ENCODE data around the gene MTERF4. TPM values are rescaled to one million over a fixed set of nuclear protein-coding genes. Genes with fewer than 3 reads are reported as not detected.

MTERF4 gene, protein sequence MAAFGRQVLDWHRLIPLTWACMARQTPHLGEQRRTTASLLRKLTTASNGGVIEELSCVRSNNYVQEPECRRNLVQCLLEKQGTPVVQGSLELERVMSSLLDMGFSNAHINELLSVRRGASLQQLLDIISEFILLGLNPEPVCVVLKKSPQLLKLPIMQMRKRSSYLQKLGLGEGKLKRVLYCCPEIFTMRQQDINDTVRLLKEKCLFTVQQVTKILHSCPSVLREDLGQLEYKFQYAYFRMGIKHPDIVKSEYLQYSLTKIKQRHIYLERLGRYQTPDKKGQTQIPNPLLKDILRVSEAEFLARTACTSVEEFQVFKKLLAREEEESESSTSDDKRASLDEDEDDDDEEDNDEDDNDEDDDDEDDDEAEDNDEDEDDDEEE
- total RNA-seq = 50.2 TPM

DNA sequence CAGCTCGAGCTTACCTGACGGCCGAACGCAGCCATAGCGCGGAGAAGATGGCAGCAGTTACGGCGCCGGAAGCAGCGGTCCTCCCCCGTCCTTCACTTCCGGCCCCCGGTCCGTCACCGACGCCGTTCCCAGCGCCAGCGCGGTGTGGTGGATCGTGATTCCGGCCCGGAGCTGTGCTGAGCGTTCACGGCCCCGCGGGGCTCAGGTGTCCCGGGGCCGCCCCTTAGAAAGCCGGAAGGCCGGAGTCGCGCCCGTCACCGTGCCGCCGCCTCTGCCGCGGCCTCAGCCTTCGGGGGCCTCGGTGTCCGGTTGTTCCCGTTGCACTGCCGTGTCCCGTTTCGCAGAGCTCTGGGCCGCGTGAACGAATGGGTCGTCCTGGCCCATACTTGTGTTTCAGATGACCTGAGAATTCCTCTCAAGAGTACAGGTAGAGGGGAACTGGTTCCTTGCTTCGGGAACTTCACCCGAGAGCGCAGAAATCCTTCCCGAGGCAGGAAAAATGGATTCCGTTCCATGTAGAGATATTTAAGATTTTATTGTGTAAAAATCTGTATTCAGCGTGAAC lies at the start of gene MTERF4:
MTERF4 (minus strand) TSS at position 49 of the 565 bp plus-strand sequence; CDS start at position 35, 14 bp downstream.
- TF ChIP-seq, protein P1, sequence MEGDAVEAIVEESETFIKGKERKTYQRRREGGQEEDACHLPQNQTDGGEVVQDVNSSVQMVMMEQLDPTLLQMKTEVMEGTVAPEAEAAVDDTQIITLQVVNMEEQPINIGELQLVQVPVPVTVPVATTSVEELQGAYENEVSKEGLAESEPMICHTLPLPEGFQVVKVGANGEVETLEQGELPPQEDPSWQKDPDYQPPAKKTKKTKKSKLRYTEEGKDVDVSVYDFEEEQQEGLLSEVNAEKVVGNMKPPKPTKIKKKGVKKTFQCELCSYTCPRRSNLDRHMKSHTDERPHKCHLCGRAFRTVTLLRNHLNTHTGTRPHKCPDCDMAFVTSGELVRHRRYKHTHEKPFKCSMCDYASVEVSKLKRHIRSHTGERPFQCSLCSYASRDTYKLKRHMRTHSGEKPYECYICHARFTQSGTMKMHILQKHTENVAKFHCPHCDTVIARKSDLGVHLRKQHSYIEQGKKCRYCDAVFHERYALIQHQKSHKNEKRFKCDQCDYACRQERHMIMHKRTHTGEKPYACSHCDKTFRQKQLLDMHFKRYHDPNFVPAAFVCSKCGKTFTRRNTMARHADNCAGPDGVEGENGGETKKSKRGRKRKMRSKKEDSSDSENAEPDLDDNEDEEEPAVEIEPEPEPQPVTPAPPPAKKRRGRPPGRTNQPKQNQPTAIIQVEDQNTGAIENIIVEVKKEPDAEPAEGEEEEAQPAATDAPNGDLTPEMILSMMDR (IDR thresholded peaks at IDR 0.05) = no peak
- Histone ChIP-seq H3K9me3 (no peaks in the 10 kb centered on the region), H3K27me3 (no peaks in the 10 kb centered on the region), H3K36me3 (peaks cover 5 to 23% of the 10 kb centered on the region in 2 donors), H3K4me1 (peaks cover 6 to 10% of the 10 kb centered on the region in 2 donors), H3K27ac (peak within 1 kb of the TSS; percentile 84 to 85), H3K4me3 (peak within 1 kb of the TSS; percentile 80 to 85)
- intact Hi-C loops (cut with DNase I) = loop anchor here (2.0 to 5.0 kb wide), 4 partner anchors 50 to 212 kb away; partner anchors contain the start of genes HDLBP, PPP1R7 and SEPTIN2
- DNase-seq (ENCODE audit: low spot score in 2 of 2) = peak; percentile 52 to 91

DNA sequence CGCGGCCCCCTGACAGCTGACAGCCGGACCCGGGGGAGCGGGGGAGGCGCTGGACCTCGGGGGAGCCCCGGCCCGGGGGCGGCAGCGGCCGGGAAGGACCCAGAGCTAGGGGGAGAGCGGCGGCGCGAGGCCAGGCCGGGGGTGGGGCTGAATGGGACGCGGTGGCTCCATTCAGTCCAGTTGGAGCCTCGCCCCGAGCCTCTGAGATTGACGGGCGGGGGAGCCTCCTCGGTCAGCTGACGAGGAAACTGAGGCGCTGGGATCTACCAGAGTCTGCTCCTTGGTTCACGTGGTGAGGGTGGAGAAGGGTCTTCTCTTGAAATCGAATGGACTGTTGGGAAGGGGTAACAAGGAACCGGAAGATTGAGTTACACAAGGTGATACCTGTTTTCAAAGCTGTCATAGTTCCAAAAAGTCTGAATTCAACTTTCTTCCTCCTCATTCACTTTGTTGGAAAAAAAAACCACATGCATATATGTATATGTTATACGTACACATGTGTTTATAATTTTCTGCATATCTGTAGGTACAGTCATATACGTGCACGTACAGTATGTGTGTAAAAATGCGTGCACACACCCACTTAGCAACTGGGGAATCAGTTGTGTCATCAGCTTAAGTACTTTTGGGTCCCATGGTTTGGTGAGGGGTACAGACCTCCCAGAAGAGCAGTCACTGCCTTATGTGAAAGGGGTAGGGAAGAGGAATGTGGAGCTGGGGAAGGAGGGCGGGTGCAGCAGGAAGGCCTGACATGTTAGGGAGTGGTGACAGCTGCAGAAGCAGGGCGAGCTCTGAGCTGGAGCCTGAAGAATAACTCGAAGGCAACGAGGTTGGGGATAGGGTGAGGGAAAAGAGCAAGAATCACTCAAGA lies 48.8 kb upstream of the MTERF4 start:
- intact Hi-C loops (cut with DNase I) = loop anchor here (1.0 to 5.0 kb wide), 6 partner anchors 49 to 486 kb away; partner anchors contain the start of genes ATG4B, MTERF4, SNED1 and THAP4
- peak overlapping the region; percentile 62 to 87 for H3K27ac ChIP-seq
- no peaks in the 10 kb centered on the region for H3K27me3 ChIP-seq
- peaks cover 0 to 15% of the 10 kb centered on the region in 2 donors for H3K4me1 ChIP-seq
- TF ChIP-seq, protein P1 (IDR thresholded peaks at IDR 0.05) = peak in 1 of 3 experiments; percentile 1
- no peak for DNase-seq (ENCODE audit: low spot score in 2 of 2)
- peak overlapping the region; percentile 70 to 95 for H3K4me3 ChIP-seq
- H3K36me3 ChIP-seq = peaks cover 3 to 11% of the 10 kb centered on the region in 2 donors
- no peaks in the 10 kb centered on the region for H3K9me3 ChIP-seq

DNA sequence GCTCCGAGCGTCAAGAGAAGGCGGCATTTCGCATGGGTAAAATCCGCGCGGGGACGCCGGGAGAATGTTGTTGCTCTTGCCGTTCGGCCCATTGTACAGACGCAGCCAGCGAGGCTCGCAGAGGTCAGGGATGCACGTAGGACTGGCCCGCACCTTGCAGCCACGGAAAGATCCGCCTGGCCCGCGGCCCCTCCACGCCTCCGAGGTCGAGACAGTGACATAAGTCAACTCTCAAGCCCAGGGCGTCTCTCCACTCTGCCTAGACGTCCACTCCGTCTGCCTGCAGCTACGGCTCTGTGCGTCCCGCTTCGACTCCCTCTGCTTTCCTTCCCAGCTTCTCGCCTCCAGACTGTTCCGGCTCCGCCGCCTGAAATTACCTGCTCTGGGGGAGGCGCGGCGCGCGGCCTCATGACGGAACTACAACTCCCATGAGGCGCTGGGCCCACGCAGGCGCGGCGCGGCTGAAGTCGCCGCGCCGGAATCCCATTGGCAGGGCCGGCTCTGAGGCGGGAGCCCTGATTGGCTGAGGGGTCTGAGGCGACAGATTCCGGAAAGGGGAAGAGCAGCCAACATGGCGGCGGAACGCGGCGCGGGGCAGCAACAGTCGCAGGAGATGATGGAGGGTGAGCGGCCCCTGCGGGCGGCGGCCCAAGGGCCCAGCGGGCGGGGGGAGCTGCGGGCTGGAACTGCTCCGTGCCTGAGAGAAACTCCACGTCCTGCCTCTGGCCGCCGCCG lies 48.0 kb upstream of the MTERF4 start, which contains the start of gene PPP1R7:
PPP1R7 (plus strand) TSS at position 543 of the 735 bp plus-strand sequence; CDS start at position 572, 29 bp downstream.
- Histone ChIP-seq H3K4me1 (peaks cover 0 to 15% of the 10 kb centered on the region in 2 donors), H3K36me3 (peaks cover 3 to 5% of the 10 kb centered on the region in 2 donors), H3K9me3 (no peaks in the 10 kb centered on the region), H3K4me3 (peak within 1 kb of the TSS; percentile 70 to 95), H3K27ac (peak within 1 kb of the TSS; percentile 62 to 87), H3K27me3 (no peaks in the 10 kb centered on the region)
- TF ChIP-seq, protein P1 (IDR thresholded peaks at IDR 0.05) = peak in 1 of 3 experiments; percentile 14
- intact Hi-C loops (cut with DNase I) = loop anchor here (1.0 to 10.0 kb wide), 9 partner anchors 48 to 585 kb away; partner anchors contain the start of genes ATG4B, DUSP28, HDLBP and MTERF4
- peak; percentile 85 to 98 for DNase-seq (ENCODE audit: low spot score in 2 of 2)

DNA sequence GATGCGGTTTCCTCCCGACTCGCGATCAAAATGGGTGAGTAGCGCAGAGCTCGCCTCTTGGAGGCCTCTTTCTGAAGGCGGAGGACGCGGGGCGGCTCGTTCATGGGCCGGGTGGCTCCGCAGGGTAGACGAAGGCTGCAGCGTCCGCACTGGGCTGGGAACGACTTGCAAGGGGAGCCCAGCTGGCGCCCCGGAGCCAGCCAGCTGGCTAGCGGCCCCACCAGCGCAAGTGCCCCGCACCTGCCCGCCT lies 47.5 kb upstream of the MTERF4 start:
- Histone ChIP-seq H3K4me3 (peak overlapping the region; percentile 70 to 95), H3K27me3 (no peaks in the 10 kb centered on the region), H3K4me1 (peaks cover 0 to 15% of the 10 kb centered on the region in 2 donors), H3K27ac (peak overlapping the region in 1 of 2 donors; percentile 4), H3K36me3 (peaks cover 3 to 5% of the 10 kb centered on the region in 2 donors), H3K9me3 (no peaks in the 10 kb centered on the region)
- TF ChIP-seq, protein P1 (IDR thresholded peaks at IDR 0.05) = no peak
- intact Hi-C loops (cut with DNase I) = loop anchor here (2.0 to 10.0 kb wide), 3 partner anchors 123 to 585 kb away; partner anchors contain the start of genes DUSP28, HDLBP, RNPEPL1 and SEPTIN2
- no peak for DNase-seq (ENCODE audit: low spot score in 2 of 2)
